ENCODE results near the gene PHOX2A.

The PHOX2A gene

DNA sequence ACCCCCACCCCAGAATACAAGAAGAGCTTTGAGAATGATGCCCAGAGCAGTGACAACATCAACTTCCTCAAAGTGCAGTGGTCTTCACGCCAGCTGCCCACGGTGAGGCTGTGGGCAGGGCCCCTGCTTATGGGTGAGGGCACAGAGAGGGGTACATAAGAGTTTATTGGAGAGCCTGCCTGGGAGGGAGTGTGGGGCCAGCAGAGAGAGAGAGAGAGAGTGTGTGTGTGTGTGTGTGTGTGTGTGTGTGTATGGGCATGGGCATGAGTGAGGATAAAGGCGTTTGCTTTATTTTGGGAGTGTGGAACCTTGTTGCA is 9.5 kb downstream of the PHOX2A start:
- no peak for ATAC-seq
- TF ChIP-seq, protein P1, sequence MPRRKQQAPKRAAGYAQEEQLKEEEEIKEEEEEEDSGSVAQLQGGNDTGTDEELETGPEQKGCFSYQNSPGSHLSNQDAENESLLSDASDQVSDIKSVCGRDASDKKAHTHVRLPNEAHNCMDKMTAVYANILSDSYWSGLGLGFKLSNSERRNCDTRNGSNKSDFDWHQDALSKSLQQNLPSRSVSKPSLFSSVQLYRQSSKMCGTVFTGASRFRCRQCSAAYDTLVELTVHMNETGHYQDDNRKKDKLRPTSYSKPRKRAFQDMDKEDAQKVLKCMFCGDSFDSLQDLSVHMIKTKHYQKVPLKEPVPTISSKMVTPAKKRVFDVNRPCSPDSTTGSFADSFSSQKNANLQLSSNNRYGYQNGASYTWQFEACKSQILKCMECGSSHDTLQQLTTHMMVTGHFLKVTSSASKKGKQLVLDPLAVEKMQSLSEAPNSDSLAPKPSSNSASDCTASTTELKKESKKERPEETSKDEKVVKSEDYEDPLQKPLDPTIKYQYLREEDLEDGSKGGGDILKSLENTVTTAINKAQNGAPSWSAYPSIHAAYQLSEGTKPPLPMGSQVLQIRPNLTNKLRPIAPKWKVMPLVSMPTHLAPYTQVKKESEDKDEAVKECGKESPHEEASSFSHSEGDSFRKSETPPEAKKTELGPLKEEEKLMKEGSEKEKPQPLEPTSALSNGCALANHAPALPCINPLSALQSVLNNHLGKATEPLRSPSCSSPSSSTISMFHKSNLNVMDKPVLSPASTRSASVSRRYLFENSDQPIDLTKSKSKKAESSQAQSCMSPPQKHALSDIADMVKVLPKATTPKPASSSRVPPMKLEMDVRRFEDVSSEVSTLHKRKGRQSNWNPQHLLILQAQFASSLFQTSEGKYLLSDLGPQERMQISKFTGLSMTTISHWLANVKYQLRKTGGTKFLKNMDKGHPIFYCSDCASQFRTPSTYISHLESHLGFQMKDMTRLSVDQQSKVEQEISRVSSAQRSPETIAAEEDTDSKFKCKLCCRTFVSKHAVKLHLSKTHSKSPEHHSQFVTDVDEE (CRISPR knock-in tag; IDR thresholded peaks at IDR 0.05): no peak
- TF ChIP-seq ESRRG (CRISPR knock-in tag; IDR thresholded peaks at IDR 0.05): no peak
- no peak for TF ChIP-seq TOX (CRISPR knock-in tag; IDR thresholded peaks at IDR 0.05; ENCODE audit: borderline replicate concordance)
- TF ChIP-seq SNAI2 (CRISPR knock-in tag; IDR thresholded peaks at IDR 0.05): no peak
- TF ChIP-seq, protein P2, sequence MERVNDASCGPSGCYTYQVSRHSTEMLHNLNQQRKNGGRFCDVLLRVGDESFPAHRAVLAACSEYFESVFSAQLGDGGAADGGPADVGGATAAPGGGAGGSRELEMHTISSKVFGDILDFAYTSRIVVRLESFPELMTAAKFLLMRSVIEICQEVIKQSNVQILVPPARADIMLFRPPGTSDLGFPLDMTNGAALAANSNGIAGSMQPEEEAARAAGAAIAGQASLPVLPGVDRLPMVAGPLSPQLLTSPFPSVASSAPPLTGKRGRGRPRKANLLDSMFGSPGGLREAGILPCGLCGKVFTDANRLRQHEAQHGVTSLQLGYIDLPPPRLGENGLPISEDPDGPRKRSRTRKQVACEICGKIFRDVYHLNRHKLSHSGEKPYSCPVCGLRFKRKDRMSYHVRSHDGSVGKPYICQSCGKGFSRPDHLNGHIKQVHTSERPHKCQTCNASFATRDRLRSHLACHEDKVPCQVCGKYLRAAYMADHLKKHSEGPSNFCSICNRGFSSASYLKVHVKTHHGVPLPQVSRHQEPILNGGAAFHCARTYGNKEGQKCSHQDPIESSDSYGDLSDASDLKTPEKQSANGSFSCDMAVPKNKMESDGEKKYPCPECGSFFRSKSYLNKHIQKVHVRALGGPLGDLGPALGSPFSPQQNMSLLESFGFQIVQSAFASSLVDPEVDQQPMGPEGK (CRISPR knock-in tag; IDR thresholded peaks at IDR 0.05; ENCODE audit: borderline replicate concordance): no peak
- TF ChIP-seq CSDC2 (CRISPR knock-in tag; IDR thresholded peaks at IDR 0.05): no peak

DNA sequence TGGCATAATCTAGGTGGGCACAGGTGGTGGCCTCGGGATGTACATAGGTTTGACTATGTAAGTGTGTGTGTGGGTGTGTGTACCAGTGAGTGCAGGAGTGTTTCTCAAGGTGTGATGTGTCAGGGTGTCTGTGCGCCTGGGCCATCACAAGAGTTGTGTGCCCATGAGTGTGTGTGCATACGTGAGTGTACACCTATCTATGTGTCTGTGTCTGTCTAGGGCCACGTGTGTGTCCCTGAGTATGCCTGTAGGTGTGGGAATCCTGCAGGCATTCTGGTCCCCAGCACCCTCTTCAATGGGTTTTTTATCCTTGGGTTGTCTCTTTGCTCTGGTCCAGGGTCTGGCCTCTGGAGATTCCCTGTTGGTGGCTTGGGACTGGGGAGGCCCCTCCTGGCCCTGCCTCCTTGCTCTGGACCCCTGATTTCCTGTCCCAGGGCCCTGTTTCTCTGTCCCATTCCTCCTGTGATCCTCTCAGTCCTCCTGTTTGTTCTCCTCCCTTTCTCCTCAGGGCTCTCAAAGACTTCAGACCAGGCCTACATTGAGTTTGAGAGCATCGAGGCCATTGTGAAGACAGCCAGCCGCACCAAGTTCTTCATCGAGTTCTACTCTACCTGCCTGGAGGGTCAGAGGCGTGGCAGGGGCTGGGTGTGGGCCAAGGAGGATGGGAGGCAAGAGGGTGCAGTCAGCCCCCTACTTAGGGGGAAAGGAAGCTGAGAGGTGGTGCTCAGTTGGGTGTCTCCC is 10.0 kb downstream of the PHOX2A start:
- no peak for ATAC-seq
- TF ChIP-seq GLIS3 (CRISPR knock-in tag; IDR thresholded peaks at IDR 0.05) (peak; percentile 68; the same call in 1 of the 2 replicates), PPARA (CRISPR knock-in tag; IDR thresholded peaks at IDR 0.05; ENCODE audit: borderline replicate concordance) (0 out of 2 replicates have a peak, but pooled peaks have one; percentile 16), ZFP30 (CRISPR knock-in tag; IDR thresholded peaks at IDR 0.05) (peak; percentile 53; the same call in 1 of the 2 replicates), ZNF565 (CRISPR knock-in tag; conservative IDR thresholded peaks at IDR 0.05; ENCODE audit: low read depth) (no peak; the same call in 1 of the 2 replicates), ZNF70 (CRISPR knock-in tag; IDR thresholded peaks at IDR 0.05) (0 out of 2 replicates have a peak, but pooled peaks have one; percentile 4)
- TF ChIP-seq, protein P2 (CRISPR knock-in tag; IDR thresholded peaks at IDR 0.05; ENCODE audit: borderline replicate concordance): no peak
- TF ChIP-seq, protein P1 (CRISPR knock-in tag; IDR thresholded peaks at IDR 0.05): no peak

DNA sequence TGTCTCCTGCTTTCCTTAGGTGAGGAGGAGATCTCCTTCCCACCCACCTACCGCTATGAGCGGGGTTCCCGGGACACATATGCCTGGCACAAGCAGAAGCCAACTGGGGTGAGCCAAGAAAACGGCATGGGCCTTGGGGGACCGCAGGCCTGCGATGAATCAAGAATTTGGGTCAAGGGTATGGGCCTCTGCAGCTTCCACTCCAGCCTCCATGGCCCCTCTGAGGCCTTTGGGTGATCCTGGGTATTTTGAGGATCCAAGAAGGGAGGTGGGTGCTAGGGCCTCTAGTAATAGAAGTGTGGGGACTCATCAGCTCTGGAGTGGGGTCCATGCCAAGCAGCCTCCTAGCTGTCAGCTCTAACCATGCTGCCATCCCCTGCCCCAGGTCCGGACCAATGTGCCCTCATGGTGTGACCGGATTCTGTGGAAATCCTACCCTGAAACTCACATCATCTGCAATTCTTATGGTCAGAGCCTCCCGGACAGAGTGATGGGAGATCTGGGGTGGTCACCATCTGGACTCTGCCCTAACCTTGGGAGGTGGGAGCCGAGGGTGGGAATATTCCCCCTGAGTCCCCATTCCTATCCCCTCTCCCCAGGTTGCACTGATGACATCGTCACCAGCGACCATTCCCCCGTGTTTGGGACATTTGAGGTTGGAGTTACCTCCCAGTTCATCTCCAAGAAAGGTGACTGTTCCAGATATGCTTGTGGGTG is 10.8 kb downstream of the PHOX2A start:
- no peak for ATAC-seq

More for the DNA sequence above, 10.8 kb downstream of the PHOX2A start:
- TF ChIP-seq, protein P3, sequence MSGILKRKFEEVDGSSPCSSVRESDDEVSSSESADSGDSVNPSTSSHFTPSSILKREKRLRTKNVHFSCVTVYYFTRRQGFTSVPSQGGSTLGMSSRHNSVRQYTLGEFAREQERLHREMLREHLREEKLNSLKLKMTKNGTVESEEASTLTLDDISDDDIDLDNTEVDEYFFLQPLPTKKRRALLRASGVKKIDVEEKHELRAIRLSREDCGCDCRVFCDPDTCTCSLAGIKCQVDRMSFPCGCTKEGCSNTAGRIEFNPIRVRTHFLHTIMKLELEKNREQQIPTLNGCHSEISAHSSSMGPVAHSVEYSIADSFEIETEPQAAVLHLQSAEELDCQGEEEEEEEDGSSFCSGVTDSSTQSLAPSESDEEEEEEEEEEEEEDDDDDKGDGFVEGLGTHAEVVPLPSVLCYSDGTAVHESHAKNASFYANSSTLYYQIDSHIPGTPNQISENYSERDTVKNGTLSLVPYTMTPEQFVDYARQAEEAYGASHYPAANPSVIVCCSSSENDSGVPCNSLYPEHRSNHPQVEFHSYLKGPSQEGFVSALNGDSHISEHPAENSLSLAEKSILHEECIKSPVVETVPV (CRISPR knock-in tag; IDR thresholded peaks at IDR 0.05): peak; percentile 81
- TF ChIP-seq, protein P1 (CRISPR knock-in tag; IDR thresholded peaks at IDR 0.05): no peak
- TF ChIP-seq SNAI2 (CRISPR knock-in tag; IDR thresholded peaks at IDR 0.05): no peak

Data from SK-N-SH treated with all-trans-retinoic acid at 6 μM for 48 hours (cell line).